AG04450 (cell line): Measurements from ENCODE around the gene NTRK2. TPM values are rescaled to one million over a fixed set of nuclear protein-coding genes. Genes with fewer than 3 reads are reported as not detected.

ENCODE experiments used
- CTCF ChIA-PET: fragments of 300-600, 350-600 bp; formaldehyde crosslinking; extraction: SDS; loops from one replicate; lab custom pipeline; 2022; ENCODE audit warnings: antibody characterized with exemption, inconsistent platforms; lab: Charles Lee
- POLR2A ChIA-PET: fragments of 350-600 bp; formaldehyde crosslinking; extraction: SDS; loops from one replicate; lab custom pipeline; 2021; ENCODE audit warnings: antibody characterized with exemption, inconsistent platforms; lab: Yijun Ruan, JAX
- DNase-seq: peaks from one replicate; pipeline ENCODE4 v3.0.0-alpha.2; 2011; ENCODE audit warnings: low read depth, low spot score
- H3K27ac ChIP-seq: one replicate; pipeline ENCODE4 v1.5.1; 2012; ENCODE audit warnings: low read depth, low read length, control low read depth
- H3K27me3 ChIP-seq: one replicate; pipeline ENCODE4 v1.6.0; 2012; ENCODE audit warnings: low read length; ENCODE audit not compliant: control insufficient read depth, insufficient read depth
- H3K4me3 ChIP-seq: 2 replicates; pipeline ENCODE4 v1.5.1; 2011; ENCODE audit warnings: mild to moderate bottlenecking, low read depth, low read length, control low read depth
- H3K9me3 ChIP-seq: 2 replicates; pipeline ENCODE4 v1.5.1; 2012; ENCODE audit warnings: low read length; ENCODE audit not compliant: control insufficient read depth, insufficient read depth
- CTCF ChIP-seq: IDR thresholded peaks from 2 replicates; pipeline ENCODE4 v1.5.1; 2011; ENCODE audit warnings: low read depth, low read length, control low read depth, inconsistent platforms
- polyA plus RNA-seq: library from polyadenylated mRNA; depleted of rRNA; stranded (reverse); fragments of >200 nt; gene quantifications from 2 replicates; pipeline ENCODE4 v1.2.3, GENCODE V29; 2011

Gene NTRK2
- polyA plus RNA-seq, 1 experiment: not detected

GRCh38 chr9:84978661-84979060, 309.1 kb downstream of the NTRK2 start:
- no peak for DNase-seq
- no peak overlapping the region for H3K4me3 ChIP-seq
- H3K27ac ChIP-seq: no peak overlapping the region
- CTCF ChIA-PET: no interaction called here
- H3K27me3 ChIP-seq: no peaks in the 10 kb centered on the region
- peaks cover 5% of the 10 kb centered on the region for H3K9me3 ChIP-seq
- TF ChIP-seq CTCF: no peak
- POLR2A ChIA-PET: no interaction called here

- no peak for TF ChIP-seq CTCF
- Histone ChIP-seq H3K27ac (no peak overlapping the region), H3K27me3 (no peaks in the 10 kb centered on the region), H3K9me3 (peaks cover 13% of the 10 kb centered on the region), H3K4me3 (no peak overlapping the region)
- POLR2A ChIA-PET: no interaction called here
- no peak for DNase-seq
- CTCF ChIA-PET: no interaction called here
Measured at GRCh38 chr9:84983749-84984148, 314.2 kb downstream of the NTRK2 start.

- Histone ChIP-seq H3K4me3 (no peak overlapping the region), H3K9me3 (peaks cover 26% of the 10 kb centered on the region), H3K27me3 (no peaks in the 10 kb centered on the region), H3K27ac (no peak overlapping the region)
- TF ChIP-seq CTCF: no peak
- no peak for DNase-seq
- ChIA-PET POLR2A (no interaction called here), CTCF (no interaction called here)
Measured at GRCh38 chr9:84988621-84989020, 319.1 kb downstream of the NTRK2 start.

GRCh38 chr9:84990416-84990815, 320.9 kb downstream of the NTRK2 start:
- ChIA-PET POLR2A (no interaction called here), CTCF (no interaction called here)
- peaks cover 24% of the 10 kb centered on the region for H3K9me3 ChIP-seq
- TF ChIP-seq CTCF: no peak
- H3K27me3 ChIP-seq: no peaks in the 10 kb centered on the region
- no peak for DNase-seq
- H3K27ac ChIP-seq: no peak overlapping the region
- H3K4me3 ChIP-seq: no peak overlapping the region

GRCh38 chr9:84990850-84991513, 321.5 kb downstream of the NTRK2 start:
- no peak overlapping the region for H3K4me3 ChIP-seq
- DNase-seq: no peak
- no peak overlapping the region for H3K27ac ChIP-seq
- ChIA-PET CTCF (no interaction called here), POLR2A (no interaction called here)
- no peaks in the 10 kb centered on the region for H3K27me3 ChIP-seq
- no peak for TF ChIP-seq CTCF
- peaks cover 24% of the 10 kb centered on the region for H3K9me3 ChIP-seq
